Fibroblast of peridontal ligament (primary cell): Measurements from ENCODE around the gene MYO9B.
A peak's percentile ranks its signal among the peaks of the same experiment; 100 is the strongest.
"Not testable (repeated sequence)": the region's sequence is repeated elsewhere in the genome, so short reads cannot be mapped to it uniquely, and the experiment has no call there.

Experiments
- DNase-seq: peaks from one replicate; pipeline ENCODE4 v3.0.0-alpha.2; 2010; ENCODE audit errors: extremely low read depth

MYO9B gene

GRCh38 chr19:17113127-17113785, 37.7 kb downstream of the MYO9B start:
- DNase-seq = no peak

DNA sequence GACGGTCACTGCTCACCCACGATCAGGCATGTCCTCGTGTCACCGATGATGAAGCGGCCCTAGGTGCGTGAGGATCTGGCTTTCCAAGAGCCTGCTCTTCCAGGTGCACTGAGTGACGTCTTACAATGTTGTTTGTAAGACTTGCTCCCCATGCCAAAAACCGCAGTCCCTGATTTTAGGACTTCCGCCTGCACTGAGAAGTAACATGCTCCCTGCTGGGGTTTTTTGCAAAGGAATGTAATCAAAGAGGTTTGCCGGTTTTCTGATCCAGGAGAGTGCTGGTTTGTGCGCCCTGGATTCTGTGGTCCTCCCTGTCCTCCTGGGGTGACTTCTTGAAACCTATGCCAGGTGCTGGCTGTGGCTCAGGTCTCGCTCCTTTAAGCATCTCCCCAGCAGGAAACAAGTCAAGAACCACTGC, 38.8 kb downstream of the MYO9B start:
- DNase-seq = no peak

DNA sequence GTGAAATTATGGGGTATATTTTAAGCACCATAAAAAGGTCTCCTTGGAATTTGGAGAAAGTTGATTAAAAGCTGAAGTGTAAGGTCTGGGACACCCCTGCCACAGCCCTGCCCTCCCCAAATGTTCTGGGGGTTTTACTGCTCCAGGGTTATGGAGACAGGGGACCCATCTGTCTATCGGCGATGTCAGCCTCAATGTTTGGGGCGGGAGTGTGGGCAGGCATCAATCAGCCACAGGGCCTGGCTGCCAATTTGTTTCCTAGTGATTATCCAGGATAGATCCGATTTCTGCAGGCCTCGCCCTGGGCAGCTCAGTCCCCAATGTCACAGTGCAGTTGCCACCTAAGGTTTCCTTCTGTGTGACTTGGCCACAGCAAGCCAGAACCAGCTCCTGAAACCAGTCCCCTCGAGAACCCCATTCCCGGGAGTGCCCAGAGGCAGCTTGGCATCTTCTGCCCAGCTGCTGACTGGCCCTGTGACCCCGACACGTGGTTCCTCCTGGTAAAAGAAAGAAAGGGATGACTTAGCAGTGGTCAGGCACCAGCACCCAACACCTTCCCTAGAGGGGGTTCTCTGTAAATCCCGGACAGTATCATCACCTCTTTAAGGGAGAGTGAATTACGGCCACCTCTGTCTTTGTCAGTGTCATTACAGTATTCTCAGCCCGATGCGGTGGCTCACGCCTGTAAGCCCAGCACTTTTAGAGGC, 41.6 kb downstream of the MYO9B start:
- DNase-seq = no peak

- DNase-seq = no peak
Measured at GRCh38 chr19:17118957-17119356, 43.4 kb downstream of the MYO9B start.

- peak; percentile 90 for DNase-seq
Measured at GRCh38 chr19:17121736-17122293, 46.2 kb downstream of the MYO9B start.

GRCh38 chr19:17123041-17123440, 47.5 kb downstream of the MYO9B start:
- no peak for DNase-seq

DNA sequence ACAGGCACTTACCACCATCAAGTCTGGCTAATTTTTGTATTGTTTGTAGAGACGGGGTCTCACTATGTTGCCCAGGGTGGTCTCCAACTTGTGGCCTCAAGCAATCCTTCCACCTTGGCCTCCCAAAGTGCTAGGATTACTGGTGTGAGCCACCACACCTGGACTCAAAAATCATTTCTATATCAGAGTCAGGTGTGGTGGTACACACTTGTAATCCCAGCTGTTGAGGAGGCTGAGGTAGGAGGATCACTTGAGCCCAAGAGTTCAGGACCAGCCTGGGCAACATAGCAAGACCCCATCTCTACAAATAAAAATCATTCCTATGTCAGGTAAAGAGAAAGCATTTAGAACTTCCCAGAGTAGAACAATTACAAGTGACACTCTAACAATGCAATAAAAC, 48.4 kb downstream of the MYO9B start:
- DNase-seq = no peak

DNA sequence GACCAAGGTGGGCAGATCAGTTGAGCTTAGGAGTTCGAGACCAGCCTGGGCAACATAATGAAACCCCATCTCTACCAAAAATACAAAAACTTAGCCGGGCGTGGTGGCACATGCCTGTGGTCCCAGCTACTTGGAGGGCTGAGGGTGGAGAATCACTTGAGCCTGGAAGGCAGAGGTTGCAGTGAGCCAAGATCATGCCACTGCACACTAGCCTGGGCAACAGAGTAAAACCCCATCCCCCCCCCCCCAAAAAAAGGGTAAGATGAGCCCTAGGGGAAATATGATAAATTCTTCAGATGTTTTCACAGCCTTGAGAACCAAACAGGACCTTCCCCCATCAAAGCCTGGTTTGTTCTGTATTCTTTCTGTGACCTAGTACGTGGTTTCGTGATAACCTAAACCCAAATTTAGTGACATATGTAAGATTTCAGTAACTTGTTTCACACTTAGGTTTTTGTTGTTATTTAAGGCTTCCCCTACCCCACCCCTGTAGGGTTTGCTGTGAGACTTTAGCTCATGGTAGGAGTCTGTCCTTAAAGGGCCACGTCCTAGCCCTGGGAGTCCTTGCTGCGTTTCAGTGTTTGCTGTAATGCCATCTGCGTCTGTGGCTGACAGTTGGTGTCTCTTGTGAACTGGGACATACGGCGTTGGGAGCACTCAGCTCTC, 49.6 kb downstream of the MYO9B start:
- peak; percentile 54 for DNase-seq

- DNase-seq = peak; percentile 43
Measured at GRCh38 chr19:17125728-17126677, 50.4 kb downstream of the MYO9B start.

GRCh38 chr19:17127671-17128070, 52.1 kb downstream of the MYO9B start:
- no peak for DNase-seq

DNA sequence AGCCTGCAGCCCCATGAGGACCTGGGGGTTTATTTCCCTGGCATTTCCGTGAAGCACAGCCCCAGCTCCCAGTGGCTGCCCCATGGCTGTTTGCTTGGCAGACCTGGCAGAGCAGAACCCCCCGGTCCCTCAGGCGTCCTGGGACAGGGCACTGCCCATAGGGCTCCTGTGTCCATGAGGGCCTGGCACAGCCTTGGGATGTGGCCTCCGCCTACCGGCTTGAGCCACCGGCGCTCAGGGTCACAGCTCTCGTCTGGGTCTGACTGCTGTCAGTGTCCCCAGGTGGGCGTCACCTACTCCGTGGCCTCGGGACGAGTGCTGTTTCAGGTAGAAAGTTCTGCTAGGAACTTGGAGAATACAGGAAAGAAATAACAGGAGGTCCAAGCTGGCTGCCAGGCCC, 52.8 kb downstream of the MYO9B start:
- DNase-seq = no peak

- DNase-seq = no peak
Measured at GRCh38 chr19:17128820-17129219, 53.2 kb downstream of the MYO9B start.

GRCh38 chr19:17129377-17129776, 53.8 kb downstream of the MYO9B start:
- no peak for DNase-seq

- peak; percentile 97 for DNase-seq
Measured at GRCh38 chr19:17135001-17135853, 59.6 kb downstream of the MYO9B start.

GRCh38 chr19:17136021-17136420, 60.4 kb downstream of the MYO9B start:
- no peak for DNase-seq

GRCh38 chr19:17136617-17137016, 61.0 kb downstream of the MYO9B start:
- no peak for DNase-seq

DNA sequence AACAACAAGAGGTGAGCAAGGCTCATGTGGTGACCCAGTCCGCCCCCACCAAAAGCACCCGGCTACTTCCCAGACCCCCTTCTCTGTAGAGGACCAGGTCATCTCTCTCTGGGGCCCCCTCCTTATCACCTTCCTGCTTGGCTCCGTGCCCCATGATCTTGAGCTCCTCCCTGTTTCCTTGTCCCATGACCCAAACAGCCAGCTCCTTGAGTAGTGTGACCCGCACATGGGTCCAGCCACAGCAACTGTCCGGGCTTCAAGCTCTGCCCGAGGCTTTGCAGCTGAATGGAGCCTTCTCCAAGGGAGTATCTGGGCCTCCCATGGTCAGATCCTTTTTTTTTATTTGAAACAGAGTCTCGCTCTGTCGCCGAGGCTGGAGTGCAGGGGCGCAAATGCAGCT, 61.8 kb downstream of the MYO9B start:
- no peak for DNase-seq

- not testable (repeated sequence) for DNase-seq
Measured at GRCh38 chr19:17138052-17138846, 62.7 kb downstream of the MYO9B start.

- no peak for DNase-seq
Measured at GRCh38 chr19:17138937-17139598, 63.5 kb downstream of the MYO9B start.
